B cell (primary cell): Measurements from ENCODE around the gene ARPP19. TPM values are rescaled to one million over a fixed set of nuclear protein-coding genes. Genes with fewer than 3 reads are reported as not detected.
A peak's percentile ranks its signal among the peaks of the same experiment; 100 is the strongest.
"Not testable (repeated sequence)": the region's sequence is repeated elsewhere in the genome, so short reads cannot be mapped to it uniquely, and the experiment has no call there.

Experiments
- ATAC-seq: fragments of 200-7000 bp; cut with Tn5 transposase; one replicate; pipeline ENCODE4 v1.10.0; 2021; ENCODE audit warnings: low read depth, mild to moderate bottlenecking, moderate number of reproducible peaks, moderate library complexity
- CTCF ChIA-PET: fragments of 350-600 bp; sonication (Branson Sonifier 250); formaldehyde crosslinking; loops from one replicate; lab custom pipeline; 2021; ENCODE audit warnings: antibody characterized with exemption, inconsistent platforms; lab: Charles Lee
- POLR2A ChIA-PET: fragments of 350-600 bp; sonication (Branson Sonifier 250); formaldehyde crosslinking; loops from one replicate; lab custom pipeline; 2021; ENCODE audit warnings: antibody characterized with exemption; lab: Charles Lee
- DNase-seq: peaks from one replicate; pipeline ENCODE4 v3.0.0; 2013
- H2AFZ ChIP-seq: 2 replicates; pipeline ENCODE4 v1.6.1; 2012; ENCODE audit warnings: mild to moderate bottlenecking, low read depth, low read length; ENCODE audit not compliant: insufficient read depth, poor library complexity, severe bottlenecking
- H3K27ac ChIP-seq, 2 donors: 1 replicate in 1 of 2; 2 replicates in 1 of 2; pipeline ENCODE4 v1.5.1; 2012 to 2013; ENCODE audit warnings: low read length in 2 of 2, mild to moderate bottlenecking in 2 of 2, moderate library complexity in 1 of 2
- H3K27me3 ChIP-seq, 4 experiments: fragments of 200-600 bp in 1 of 4; sonication (generic) in 1 of 4; replicated peaks in 1 of 4; 1 replicate in 2 of 4; 2 replicates in 2 of 4; pipeline versions ENCODE4 v1.6.1 to v1.7.0; 2013 to 2016; ENCODE audit warnings: low read length in 3 of 4, mild to moderate bottlenecking in 2 of 4, mixed read lengths in 1 of 4, moderate library complexity in 1 of 4; ENCODE audit not compliant: insufficient read depth in 4 of 4, control insufficient read depth in 3 of 4; ENCODE audit errors: control extremely low read depth in 1 of 4
- H3K36me3 ChIP-seq, 2 experiments: replicated peaks in 1 of 2; 1 replicate in 1 of 2; 2 replicates in 1 of 2; pipeline versions ENCODE4 v1.6.1 to v1.7.1; 2013; ENCODE audit warnings: low read length in 1 of 2; ENCODE audit not compliant: insufficient read depth in 2 of 2, control insufficient read depth in 1 of 2; ENCODE audit errors: control extremely low read depth in 1 of 2, extremely low read depth in 1 of 2
- H3K4me1 ChIP-seq, 2 donors: fragments of 200-600 bp in 1 of 2; sonication (generic) in 1 of 2; 1 replicate in 1 of 2; 2 replicates in 1 of 2; pipeline versions ENCODE4 v1.5.1 to v1.6.1; 2013 to 2017; ENCODE audit warnings: low read length in 2 of 2; ENCODE audit not compliant: control insufficient read depth in 2 of 2, insufficient read depth in 2 of 2
- H3K4me2 ChIP-seq: replicated peaks from 2 replicates; pipeline ENCODE3; 2012; ENCODE audit warnings: mild to moderate bottlenecking, low read depth, low read length; ENCODE audit not compliant: poor library complexity, severe bottlenecking
- H3K4me3 ChIP-seq, 5 experiments: fragments of 200-600 bp in 1 of 5; sonication (generic) in 1 of 5; 1 replicate in 3 of 5; 2 replicates in 2 of 5; pipeline versions ENCODE4 v1.5.1 to v1.7.0; 2011 to 2016; ENCODE audit warnings: low read length in 4 of 5, mild to moderate bottlenecking in 4 of 5, low read depth in 2 of 5, control low read depth in 1 of 5, moderate library complexity in 1 of 5; ENCODE audit not compliant: insufficient read depth in 1 of 5; ENCODE audit errors: control extremely low read depth in 1 of 5, extremely low read depth in 1 of 5
- H3K79me2 ChIP-seq: fragments of 200-600 bp; sonication (generic); one replicate; pipeline ENCODE4 v1.6.0; 2016; ENCODE audit warnings: low read length; ENCODE audit not compliant: control insufficient read depth, insufficient read depth
- H3K9ac ChIP-seq: fragments of 200-600 bp; sonication (generic); 2 replicates; pipeline ENCODE4 v1.6.1; 2017; ENCODE audit warnings: mild to moderate bottlenecking, low read length, moderate library complexity
- H3K9me3 ChIP-seq, 3 donors: one replicate each; pipeline versions ENCODE4 v1.6.1 to v1.7.1; 2013; ENCODE audit warnings: low read length in 2 of 3; ENCODE audit not compliant: control insufficient read depth in 2 of 3, insufficient read depth in 1 of 3; ENCODE audit errors: control extremely low read depth in 1 of 3
- H4K20me1 ChIP-seq: 2 replicates; pipeline ENCODE4 v1.6.0; 2012; ENCODE audit warnings: mild to moderate bottlenecking, low read length; ENCODE audit not compliant: insufficient read depth, control insufficient read depth, poor library complexity, severe bottlenecking
- H3K27ac Mint-ChIP-seq: one replicate; pipeline ENCODE4 v1.8.0; 2021; ENCODE audit warnings: mixed read lengths
- H3K27me3 Mint-ChIP-seq: one replicate; pipeline ENCODE4 v1.8.0; 2021; ENCODE audit warnings: mixed read lengths
- H3K4me1 Mint-ChIP-seq: one replicate; pipeline ENCODE4 v1.8.0; 2021; ENCODE audit warnings: mixed read lengths
- H3K4me3 Mint-ChIP-seq: one replicate; pipeline ENCODE4 v1.8.0; 2021; ENCODE audit warnings: mixed read lengths
- H3K9me3 Mint-ChIP-seq: one replicate; pipeline ENCODE4 v1.8.0; 2022; ENCODE audit warnings: mixed read lengths; ENCODE audit not compliant: insufficient read depth
- EZH2 ChIP-seq: IDR thresholded peaks from 2 replicates; pipeline ENCODE4 v1.6.1; 2012; ENCODE audit warnings: borderline replicate concordance, low read depth, mild to moderate bottlenecking, moderate library complexity, low read length; ENCODE audit not compliant: insufficient read depth, poor library complexity, severe bottlenecking
- WGBS: methylation state at CpG from one replicate; pipeline ENCODE4 v1.1.5; 2013; ENCODE audit warnings: missing lambda C conversion rate; ENCODE audit not compliant: insufficient coverage; 5-methylcytosine and 5-hydroxymethylcytosine counted together
- intact Hi-C: fragments of 100-400 bp; cut with micrococcal nuclease; formaldehyde crosslinking; loops from one replicate; pipeline ENCODE4 v1.10.0; 2022
- polyA plus RNA-seq: library from polyadenylated mRNA; depleted of rRNA; stranded (reverse); fragments of >200 nt; gene quantifications from 2 replicates; pipeline ENCODE4 v1.2.3, GENCODE V29; 2012
- total RNA-seq, 2 donors: library from RNA; stranded (reverse); fragments of 120-200 nt in 1 of 2; gene quantifications; 1 replicate in 1 of 2; 2 replicates in 1 of 2; pipeline versions ENCODE4 v1.2.3 to v1.2.4, GENCODE V29; 2013 to 2022
- TF ChIP-seq, protein P1 (sequence below): fragments of 200-600 bp; IDR thresholded peaks from one replicate; pipeline ENCODE4 v1.8.0; 2022; ENCODE audit warnings: antibody characterized with exemption, mild to moderate bottlenecking

Gene ARPP19
- total and polyA plus RNA-seq, 2 donors (not counting 1 experiment from before 2014, with no cell fraction given), result 22.0 to 147 TPM

DNA sequence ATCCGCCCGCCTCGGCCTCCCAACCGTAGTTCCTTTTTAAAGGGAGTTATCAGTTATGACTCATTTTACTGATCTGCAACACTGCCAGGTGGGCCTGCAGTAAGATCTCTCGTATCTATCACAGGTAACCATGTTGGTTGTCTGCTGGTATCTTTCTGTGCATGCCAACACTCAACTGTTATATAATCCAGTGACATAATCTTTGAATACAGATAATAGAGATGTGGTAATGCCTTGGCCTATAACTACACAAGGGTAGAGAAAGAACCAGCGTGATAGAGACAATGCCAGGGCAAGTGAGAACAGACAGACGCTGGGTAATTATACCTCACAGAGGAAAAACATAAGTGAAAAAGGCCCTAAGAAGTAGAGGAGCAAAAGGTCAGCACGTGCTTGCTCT is 11.0 kb upstream of the ARPP19 start:
- Mint-ChIP-seq H3K4me1 (no peaks in the 10 kb centered on the region), H3K27ac (peak overlapping the region; percentile 24), H3K9me3 (no peaks in the 10 kb centered on the region), H3K4me3 (no peak overlapping the region), H3K27me3 (no peaks in the 10 kb centered on the region)
- Histone ChIP-seq H4K20me1 (no peaks in the 10 kb centered on the region), H3K9me3 (no peaks in the 10 kb centered on the region), H3K36me3 (peaks cover 8 to 35% of the 10 kb centered on the region in 2 experiments), H3K9ac (no peak overlapping the region), H3K27ac (no peak overlapping the region), H3K4me2 (no peak overlapping the region), H3K27me3 (no peaks in the 10 kb centered on the region), H3K4me3 (no peak overlapping the region), H3K79me2 (no peaks in the 10 kb centered on the region), H3K4me1 (no peaks in the 10 kb centered on the region), H2AFZ (no peak overlapping the region)
- 98% methylated on average over 5 of the region's 8 CpGs for WGBS
- no peak for DNase-seq
- intact Hi-C loops, result no loop called here
- CTCF ChIA-PET, result no interaction called here
- ATAC-seq, result no peak
- POLR2A ChIA-PET, result no interaction called here
- TF ChIP-seq EZH2, result no peak
- TF ChIP-seq, protein P1, sequence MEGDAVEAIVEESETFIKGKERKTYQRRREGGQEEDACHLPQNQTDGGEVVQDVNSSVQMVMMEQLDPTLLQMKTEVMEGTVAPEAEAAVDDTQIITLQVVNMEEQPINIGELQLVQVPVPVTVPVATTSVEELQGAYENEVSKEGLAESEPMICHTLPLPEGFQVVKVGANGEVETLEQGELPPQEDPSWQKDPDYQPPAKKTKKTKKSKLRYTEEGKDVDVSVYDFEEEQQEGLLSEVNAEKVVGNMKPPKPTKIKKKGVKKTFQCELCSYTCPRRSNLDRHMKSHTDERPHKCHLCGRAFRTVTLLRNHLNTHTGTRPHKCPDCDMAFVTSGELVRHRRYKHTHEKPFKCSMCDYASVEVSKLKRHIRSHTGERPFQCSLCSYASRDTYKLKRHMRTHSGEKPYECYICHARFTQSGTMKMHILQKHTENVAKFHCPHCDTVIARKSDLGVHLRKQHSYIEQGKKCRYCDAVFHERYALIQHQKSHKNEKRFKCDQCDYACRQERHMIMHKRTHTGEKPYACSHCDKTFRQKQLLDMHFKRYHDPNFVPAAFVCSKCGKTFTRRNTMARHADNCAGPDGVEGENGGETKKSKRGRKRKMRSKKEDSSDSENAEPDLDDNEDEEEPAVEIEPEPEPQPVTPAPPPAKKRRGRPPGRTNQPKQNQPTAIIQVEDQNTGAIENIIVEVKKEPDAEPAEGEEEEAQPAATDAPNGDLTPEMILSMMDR, result no peak

GRCh38 chr15:52576692-52577091 is 7.9 kb upstream of the ARPP19 start:
- Histone ChIP-seq H4K20me1 (no peaks in the 10 kb centered on the region), H3K9ac (no peak overlapping the region), H3K79me2 (no peaks in the 10 kb centered on the region), H3K9me3 (peaks cover 0 to 4% (median 1%) of the 10 kb centered on the region in 3 donors), H3K4me3 (no peak overlapping the region), H3K27me3 (no peaks in the 10 kb centered on the region), H3K36me3 (peaks cover 4 to 15% of the 10 kb centered on the region in 2 experiments), H3K4me2 (no peak overlapping the region), H3K27ac (no peak overlapping the region), H3K4me1 (no peaks in the 10 kb centered on the region), H2AFZ (no peak overlapping the region)
- Mint-ChIP-seq H3K27me3 (no peaks in the 10 kb centered on the region), H3K4me3 (no peak overlapping the region), H3K27ac (no peak overlapping the region), H3K4me1 (no peaks in the 10 kb centered on the region), H3K9me3 (peaks cover 6% of the 10 kb centered on the region)
- no peak for ATAC-seq
- DNase-seq, result no peak
- WGBS, result no CpG with 5 or more reads among the region's 2 CpGs
- POLR2A ChIA-PET, result no interaction called here
- CTCF ChIA-PET, result interaction anchor here (1.0 kb wide), 1 partner anchor 156 kb away, joined by 3 read pairs; no protein-coding TSS in a partner anchor
- intact Hi-C loops, result no loop called here
- TF ChIP-seq EZH2, result no peak
- TF ChIP-seq, protein P1, result no peak

GRCh38 chr15:52575573-52575972 is 6.7 kb upstream of the ARPP19 start:
- H3K79me2 ChIP-seq, H3K27ac Mint-ChIP-seq, H3K4me3 ChIP-seq, ATAC-seq, H3K27ac ChIP-seq, POLR2A ChIA-PET, H2AFZ ChIP-seq, H4K20me1 ChIP-seq, H3K4me3 Mint-ChIP-seq, H3K9me3 ChIP-seq, H3K27me3 Mint-ChIP-seq, H3K9ac ChIP-seq, H3K4me2 ChIP-seq, H3K36me3 ChIP-seq, DNase-seq, H3K4me1 ChIP-seq, H3K9me3 Mint-ChIP-seq, intact Hi-C loops, H3K27me3 ChIP-seq, H3K4me1 Mint-ChIP-seq: not testable (repeated sequence)
- CTCF ChIA-PET, result interaction anchor here (1.0 kb wide), 1 partner anchor 158 kb away, joined by 3 read pairs; no protein-coding TSS in a partner anchor
- 100% methylated on average over 2 of the region's 7 CpGs for WGBS
